GM04503 (cell line): ENCODE measurements around the gene IL13.

ENCODE experiments used
- DNase-seq: peaks from one replicate; pipeline ENCODE4 v3.0.0-alpha.2; 2012; ENCODE audit warnings: low read depth

The IL13 gene

GRCh38 chr5:132671000-132671399 lies 13.0 kb downstream of the IL13 start:
- DNase-seq: no peak

- no peak for DNase-seq
Observed at GRCh38 chr5:132673488-132673887, 15.5 kb downstream of the IL13 start.

GRCh38 chr5:132673939-132674630 lies 16.1 kb downstream of the IL13 start, which contains the start of gene IL4:
IL4 (plus strand) TSS chr5:132673989; CDS start chr5:132674051, 62 bp downstream.
- DNase-seq: no peak

- peak; percentile 92 for DNase-seq
Observed at GRCh38 chr5:132674671-132675506, 16.9 kb downstream of the IL13 start.

DNA sequence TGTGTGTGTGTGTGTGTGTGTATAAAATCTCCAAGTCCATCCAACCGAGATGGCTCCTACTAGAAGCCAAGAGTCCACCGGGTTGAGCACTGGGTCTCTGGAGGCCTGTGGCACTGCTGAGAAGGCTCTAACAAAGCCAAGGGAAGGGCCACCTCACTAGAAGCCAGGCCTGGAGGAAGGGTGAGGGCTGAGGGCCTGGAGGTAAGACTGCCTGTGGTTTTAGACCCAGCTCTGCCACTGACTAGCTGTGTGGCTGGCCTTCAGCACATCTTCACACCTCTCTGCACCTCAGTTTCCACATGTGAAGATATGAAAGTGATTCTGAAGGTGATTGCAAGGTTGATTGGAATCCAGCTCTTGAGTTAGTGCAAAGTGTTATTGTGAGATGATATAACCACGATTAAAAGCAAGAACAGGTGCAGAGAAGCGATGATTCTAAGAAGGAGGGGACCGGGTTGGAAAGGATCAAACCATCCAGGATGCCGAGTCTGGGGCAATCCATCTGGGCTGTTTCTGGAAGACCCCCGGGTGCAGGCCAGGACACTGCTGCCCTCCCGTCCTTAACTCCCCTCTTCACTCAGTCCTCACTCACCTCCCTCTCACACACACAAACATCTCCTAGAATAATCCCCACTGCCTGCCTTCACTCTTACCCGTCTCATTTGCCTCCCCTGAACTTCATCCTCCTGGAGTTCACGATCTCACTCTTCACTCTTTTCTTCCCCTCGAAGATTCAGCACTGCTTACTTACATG lies 18.1 kb downstream of the IL13 start:
- DNase-seq: no peak

DNA sequence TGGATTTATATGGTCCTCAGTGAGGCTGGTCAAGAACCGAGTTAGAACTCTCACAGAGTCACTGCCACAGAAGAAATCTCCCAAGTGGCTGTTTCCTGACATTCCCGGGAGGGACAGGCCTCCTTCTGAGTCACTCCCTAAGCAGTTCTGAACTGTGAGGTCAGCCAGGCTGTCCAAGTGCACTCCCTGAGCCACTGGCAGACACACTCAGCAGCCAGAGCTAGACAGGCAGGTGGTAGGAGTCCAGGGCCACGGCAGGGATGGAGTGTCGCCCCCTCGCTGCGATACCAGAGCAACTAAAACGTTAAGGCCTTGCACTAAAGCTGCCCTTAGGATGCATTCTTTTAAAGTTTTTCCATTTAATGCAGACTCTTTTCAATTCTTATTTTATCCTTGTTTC lies 19.2 kb downstream of the IL13 start:
- peak; percentile 63 for DNase-seq

DNA sequence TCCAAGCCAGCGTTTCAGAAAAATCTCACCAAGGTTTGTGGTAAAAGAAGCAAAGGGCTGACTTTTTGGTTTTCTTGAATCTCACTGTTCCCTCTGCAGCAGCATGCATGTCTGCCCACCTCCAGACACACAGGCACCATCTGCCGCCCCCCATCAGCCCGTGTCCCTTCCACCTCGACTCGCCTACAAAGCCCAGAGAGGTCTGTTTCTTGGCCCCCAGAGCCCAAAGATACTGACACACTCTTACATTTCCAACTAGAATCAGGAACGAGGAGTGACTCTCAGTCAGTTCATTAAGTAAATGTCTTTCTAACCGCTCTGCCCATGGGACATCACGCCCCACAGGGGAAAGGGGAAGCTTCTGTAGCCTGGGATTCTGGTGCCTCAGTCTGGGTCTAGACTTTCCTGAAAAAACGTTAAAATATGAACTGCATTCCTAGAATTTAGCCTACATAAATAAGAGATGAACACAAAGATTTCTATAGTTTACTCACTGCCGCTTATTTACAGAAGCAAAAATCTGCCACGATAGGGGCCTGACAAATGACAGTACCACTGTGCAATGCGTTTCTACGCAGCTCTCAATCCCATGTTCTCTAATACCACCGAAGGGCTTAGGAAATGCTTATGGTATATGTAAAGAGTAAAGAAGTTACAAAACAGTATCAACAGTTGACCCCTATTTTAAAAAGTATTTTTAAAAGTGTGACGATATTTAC lies 19.9 kb downstream of the IL13 start:
- no peak for DNase-seq

GRCh38 chr5:132678735-132679134 lies 20.8 kb downstream of the IL13 start:
- no peak for DNase-seq

DNA sequence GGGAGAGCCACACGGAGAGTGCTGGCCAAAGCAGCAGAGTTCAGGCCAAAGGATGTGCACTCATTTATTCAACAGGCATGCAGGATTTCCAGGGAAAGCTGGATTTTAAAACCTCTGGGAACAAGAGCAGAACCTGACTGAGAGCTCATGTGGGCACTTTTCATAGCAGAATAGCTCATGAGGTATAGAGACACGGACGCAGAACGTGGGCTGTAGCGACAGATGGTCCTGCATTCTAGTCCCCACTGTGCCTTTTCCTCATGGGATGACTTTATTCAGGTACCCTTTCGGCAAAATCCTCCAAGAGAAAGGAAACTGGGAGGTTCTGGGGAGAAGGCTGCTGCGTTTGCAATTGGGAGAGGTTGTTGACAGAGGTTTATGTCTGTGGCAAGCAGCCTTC lies 21.2 kb downstream of the IL13 start:
- no peak for DNase-seq

GRCh38 chr5:132679717-132680380 lies 21.9 kb downstream of the IL13 start:
- DNase-seq: no peak

- no peak for DNase-seq
Observed at GRCh38 chr5:132680780-132681475, 23.0 kb downstream of the IL13 start.

GRCh38 chr5:132681476-132681831 lies 23.5 kb downstream of the IL13 start:
- no peak for DNase-seq

- DNase-seq: no peak
Observed at GRCh38 chr5:132681983-132682382, 24.0 kb downstream of the IL13 start.

GRCh38 chr5:132684491-132684890 lies 26.5 kb downstream of the IL13 start:
- DNase-seq: no peak

DNA sequence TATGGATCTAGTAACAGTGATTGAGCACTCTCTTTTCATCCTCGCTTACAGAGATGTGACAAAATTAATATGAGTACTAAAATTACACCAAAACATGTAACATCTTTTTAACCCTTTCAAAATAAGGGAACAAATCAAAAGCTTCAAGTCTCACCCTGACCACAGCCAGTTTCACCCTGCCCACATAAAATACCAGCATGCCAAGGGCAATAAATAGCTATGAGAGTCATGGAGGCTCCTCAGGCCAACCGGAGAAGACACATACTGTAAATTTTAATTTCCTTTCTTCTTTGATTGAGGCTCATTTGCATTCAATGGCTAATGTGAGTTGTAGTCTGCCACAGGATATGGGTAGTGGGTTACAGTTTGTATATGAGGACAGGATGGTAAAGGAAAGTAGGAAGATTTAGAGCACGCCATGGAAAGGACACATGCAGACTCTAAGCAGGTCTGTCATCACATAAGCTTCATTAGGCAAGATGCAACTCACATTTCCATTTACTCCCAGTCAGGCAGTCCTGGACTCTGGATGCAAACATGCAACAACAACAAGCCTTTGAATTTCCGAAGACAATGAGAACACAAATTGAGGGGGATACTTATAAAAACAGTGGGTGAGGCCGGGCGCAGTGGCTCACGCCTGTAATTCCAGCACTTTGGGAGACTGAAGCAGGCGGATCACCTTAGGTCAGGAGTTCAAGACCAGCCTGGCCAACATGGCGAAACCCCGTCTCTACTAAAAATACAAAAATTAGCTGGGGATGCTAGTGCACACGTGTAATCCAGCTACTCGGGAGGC lies 27.1 kb downstream of the IL13 start:
- no peak for DNase-seq

- no peak for DNase-seq
Observed at GRCh38 chr5:132686193-132686592, 28.2 kb downstream of the IL13 start.

GRCh38 chr5:132687995-132688394 lies 30.0 kb downstream of the IL13 start:
- DNase-seq: no peak

DNA sequence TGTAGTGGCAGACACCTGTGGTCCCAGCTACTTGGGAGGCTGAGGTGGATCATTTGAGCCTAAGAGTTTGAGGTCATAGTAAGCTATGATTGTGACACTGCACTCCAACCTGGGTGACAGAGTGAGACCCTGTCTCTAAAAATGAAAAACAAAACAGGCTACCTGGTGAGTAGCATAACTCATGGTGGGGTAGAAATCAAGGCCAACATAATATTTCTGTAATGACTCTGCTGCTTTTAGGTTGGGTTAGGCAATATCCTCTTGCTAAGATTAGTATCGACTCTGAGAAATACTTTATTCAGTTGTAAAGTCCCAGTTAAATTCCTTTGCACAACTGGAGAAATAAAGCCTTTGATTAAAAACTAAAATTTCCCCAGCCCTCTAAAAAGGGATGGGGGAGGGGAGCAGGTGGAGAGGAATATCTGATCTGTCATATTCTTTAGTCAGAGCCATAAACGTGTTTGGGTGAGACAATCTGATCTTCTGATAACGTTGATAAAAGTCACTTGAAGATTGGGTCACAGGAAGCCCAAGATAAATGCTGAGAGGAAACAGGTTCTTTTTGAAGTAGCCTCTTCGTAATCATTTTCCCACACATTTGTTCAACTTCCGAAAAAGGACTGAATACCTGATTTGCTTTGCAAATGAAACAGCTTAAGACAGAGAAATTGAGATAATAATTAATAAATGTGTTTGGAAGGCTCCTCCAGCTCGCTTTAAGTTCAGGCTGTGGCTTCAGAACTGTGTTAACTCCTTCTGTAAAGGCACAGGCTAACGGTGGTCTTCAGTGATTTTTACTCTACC lies 30.8 kb downstream of the IL13 start:
- no peak for DNase-seq

DNA sequence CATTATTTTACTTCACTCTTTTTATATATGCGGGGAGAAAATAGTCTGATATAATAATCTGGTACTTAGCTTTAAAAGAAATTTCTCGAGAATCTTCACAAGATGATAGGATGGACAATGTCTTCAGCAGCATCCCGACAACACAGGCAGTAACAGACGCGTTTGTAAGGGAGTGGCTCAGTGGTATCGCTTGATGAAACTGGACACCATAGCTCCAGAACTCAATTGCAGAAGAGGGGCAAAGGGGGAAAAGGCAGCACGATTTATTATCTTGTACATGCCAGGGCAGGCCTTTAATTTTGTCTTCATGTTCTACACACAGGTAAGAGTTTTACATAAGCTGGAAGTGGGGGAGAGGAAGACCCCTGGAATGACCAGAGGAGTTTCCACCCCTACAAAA lies 31.5 kb downstream of the IL13 start:
- DNase-seq: no peak
